DMS153 treated with DMSO at 0.1 percent for 48 hours (cell line): Measurements from ENCODE around the gene CLDN9.
"Not testable (repeated sequence)": the region's sequence is repeated elsewhere in the genome, so short reads cannot be mapped to it uniquely, and the experiment has no call there.

Experiments
- DNase-seq: peaks from one replicate; lab custom pipeline; 2025; ENCODE audit not compliant: unreplicated experiment; lab: John Stamatoyannopoulos, UW

CLDN9 gene

GRCh38 chr16:3030222-3031212 lies 17.8 kb downstream of the CLDN9 start:
- no peak for DNase-seq

GRCh38 chr16:3032624-3033023 lies 19.9 kb downstream of the CLDN9 start:
- no peak for DNase-seq

GRCh38 chr16:3035289-3035971 lies 22.7 kb downstream of the CLDN9 start:
- no peak for DNase-seq

GRCh38 chr16:3035972-3036725 lies 23.4 kb downstream of the CLDN9 start:
- no peak for DNase-seq

- DNase-seq = no peak
These were observed 24.1 kb downstream of the CLDN9 start, which contains the start of gene BICDL2 for GRCh38 chr16:3036726-3037315. TSS of gene BICDL2 (minus strand) at chr16:3036944. CDS start at chr16:3035496, 1,448 bp downstream.

GRCh38 chr16:3038256-3038655 lies 25.5 kb downstream of the CLDN9 start:
- peak; percentile 24 for DNase-seq

GRCh38 chr16:3038896-3039295 lies 26.2 kb downstream of the CLDN9 start:
- DNase-seq = no peak

- no peak for DNase-seq
These were observed 29.7 kb downstream of the CLDN9 start for GRCh38 chr16:3042376-3042775.

- DNase-seq = no peak
These were observed 32.0 kb downstream of the CLDN9 start for GRCh38 chr16:3044708-3045107.

GRCh38 chr16:3045758-3046640 lies 33.3 kb downstream of the CLDN9 start, which contains the start of gene MMP25:
TSS of gene MMP25 (plus strand) at chr16:3046561. CDS start at chr16:3046918, 357 bp downstream.
- DNase-seq = no peak

- no peak for DNase-seq
These were observed 34.1 kb downstream of the CLDN9 start for GRCh38 chr16:3046641-3047386.

- no peak for DNase-seq
These were observed 34.6 kb downstream of the CLDN9 start for GRCh38 chr16:3047387-3047720.

GRCh38 chr16:3049921-3050481 lies 37.3 kb downstream of the CLDN9 start:
- DNase-seq = no peak

- DNase-seq = no peak
These were observed 37.8 kb downstream of the CLDN9 start for GRCh38 chr16:3050487-3050886.

- no peak for DNase-seq
These were observed 38.3 kb downstream of the CLDN9 start for GRCh38 chr16:3051009-3051408.

GRCh38 chr16:3051494-3051893 lies 38.8 kb downstream of the CLDN9 start:
- no peak for DNase-seq

GRCh38 chr16:3052571-3053329 lies 40.0 kb downstream of the CLDN9 start:
- not testable (repeated sequence) for DNase-seq

GRCh38 chr16:3053330-3053710 lies 40.6 kb downstream of the CLDN9 start:
- DNase-seq = not testable (repeated sequence)
